Activated T-cell treated with anti-CD3 and anti-CD28 coated beads, Interleukin-2, amount 50 U/mL, for 72 hours (primary cell): ENCODE results near the gene LINS1. TPM values are rescaled to one million over a fixed set of nuclear protein-coding genes. Genes with fewer than 3 reads are reported as not detected.
A peak's percentile ranks its signal among the peaks of the same experiment; 100 is the strongest.

ENCODE experiments used
- ATAC-seq, 2 donors: fragments of 150-1000 bp; cut with Tn5 transposase; replicated peaks in 1 of 2; 2 replicates each; pipeline ENCODE4 v1.10.0; 2021; ENCODE audit warnings: moderate library complexity in 2 of 2, mild to moderate bottlenecking in 1 of 2
- DNase-seq, 2 donors: peaks; one replicate each; pipeline ENCODE4 v3.0.0; 2021 to 2022; ENCODE audit warnings: mixed read lengths in 1 of 2
- H3K27ac Mint-ChIP-seq: one replicate; pipeline ENCODE4 v1.8.0; 2022; ENCODE audit warnings: mild to moderate bottlenecking, moderate library complexity, mixed read lengths
- H3K27me3 Mint-ChIP-seq: one replicate; pipeline ENCODE4 v1.8.0; 2022; ENCODE audit warnings: low read depth, mixed read lengths
- H3K36me3 Mint-ChIP-seq, 2 donors: one replicate each; pipeline ENCODE4 v1.8.0; 2022; ENCODE audit warnings: mixed read lengths in 2 of 2, mild to moderate bottlenecking in 1 of 2; ENCODE audit not compliant: insufficient read depth in 2 of 2
- H3K4me1 Mint-ChIP-seq: one replicate; pipeline ENCODE4 v1.8.0; 2022; ENCODE audit warnings: low read depth, mixed read lengths
- H3K4me3 Mint-ChIP-seq, 2 donors: one replicate each; pipeline ENCODE4 v1.8.0; 2022; ENCODE audit warnings: mild to moderate bottlenecking in 2 of 2, mixed read lengths in 2 of 2, moderate library complexity in 2 of 2
- H3K9me3 Mint-ChIP-seq, 2 donors: one replicate each; pipeline ENCODE4 v1.8.0; 2022; ENCODE audit warnings: mixed read lengths in 2 of 2
- total RNA-seq, 2 donors: library from RNA; stranded (reverse); gene quantifications; one replicate each; pipeline ENCODE4 v1.2.3, GENCODE V29; 2022

LINS1 gene
- total RNA-seq, 2 donors from 2014 or later, result 41.6 to 51.2 TPM

DNA sequence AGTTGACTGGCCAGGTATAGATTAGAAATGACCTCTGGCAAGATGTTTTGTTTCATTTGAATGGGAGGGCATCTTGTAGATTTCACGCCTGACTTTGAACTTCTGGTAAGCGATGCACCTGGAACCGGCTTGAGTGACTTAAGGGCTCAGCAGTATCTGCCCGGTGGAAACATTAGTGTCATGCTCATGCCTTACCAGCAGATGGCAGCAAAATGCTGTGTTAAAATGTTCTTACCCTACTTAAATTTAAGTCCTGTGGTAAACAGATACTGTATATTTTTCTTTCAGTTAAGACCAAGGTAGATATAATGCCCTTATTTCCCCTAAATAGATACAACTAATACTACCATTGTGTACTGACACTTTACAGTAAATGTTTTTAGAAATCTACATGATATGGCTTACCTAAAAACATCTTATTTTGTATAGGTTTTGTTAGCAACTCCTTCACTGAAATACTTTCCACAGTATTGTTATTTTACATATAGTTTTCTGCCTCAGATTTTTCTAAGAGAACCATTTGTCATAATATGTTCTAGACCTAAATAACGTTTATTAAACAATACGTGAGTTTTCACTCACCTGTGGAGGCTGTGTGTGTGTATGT lies 25.9 kb upstream of the LINS1 start:
- DNase-seq (peak; percentile 55 to 66), ATAC-seq (peak; percentile 75 to 78)
- no peaks in the 10 kb centered on the region for H3K27me3 Mint-ChIP-seq
- peaks cover 13% of the 10 kb centered on the region for H3K4me1 Mint-ChIP-seq
- H3K4me3 Mint-ChIP-seq, result no peak overlapping the region
- H3K36me3 Mint-ChIP-seq, result peaks cover 0 to 7% of the 10 kb centered on the region in 2 donors
- H3K27ac Mint-ChIP-seq, result no peak overlapping the region
- H3K9me3 Mint-ChIP-seq, result no peaks in the 10 kb centered on the region

DNA sequence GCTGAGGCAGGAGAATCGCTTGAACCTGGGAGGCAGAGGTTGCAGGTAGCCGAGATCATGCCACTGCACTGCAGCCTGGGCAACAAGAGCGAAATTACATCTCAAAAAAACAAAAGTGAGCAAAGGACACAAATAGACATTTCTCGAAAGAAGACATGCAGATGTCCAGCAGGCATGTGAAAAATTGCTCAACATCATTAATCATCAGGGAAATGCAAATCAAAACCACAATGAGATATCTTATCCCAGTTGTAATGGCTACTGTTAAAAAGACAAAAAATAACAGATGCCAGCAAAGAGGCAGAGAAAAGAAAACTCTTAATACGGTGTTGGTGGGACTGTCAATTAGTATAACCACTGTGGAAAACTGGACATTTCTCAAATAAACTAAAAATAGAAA lies 21.3 kb upstream of the LINS1 start:
- Mint-ChIP-seq H3K4me1 (peaks cover 6% of the 10 kb centered on the region), H3K9me3 (no peaks in the 10 kb centered on the region), H3K27me3 (no peaks in the 10 kb centered on the region), H3K4me3 (no peak overlapping the region), H3K27ac (no peak overlapping the region), H3K36me3 (peaks cover 0 to 19% of the 10 kb centered on the region in 2 donors)
- DNase-seq (no peak), ATAC-seq (no peak)

DNA sequence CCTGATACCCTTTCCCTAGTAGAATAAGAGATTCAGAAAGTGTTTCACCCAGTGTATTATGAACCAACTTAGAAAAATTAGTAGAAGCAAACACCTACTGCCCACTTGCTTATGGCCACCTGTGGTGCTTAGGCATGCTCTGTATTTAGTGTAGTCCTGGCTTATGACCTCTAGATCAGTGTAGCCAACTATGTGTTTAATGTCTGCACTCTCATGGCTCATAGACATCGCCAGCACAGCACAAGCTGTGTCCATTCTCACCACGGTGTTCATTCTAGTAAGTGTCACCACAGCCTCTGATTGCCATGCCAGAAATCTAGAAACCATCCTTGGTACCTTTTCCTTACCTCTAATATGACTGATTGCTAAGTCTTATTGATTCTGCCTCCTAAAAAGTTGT lies 14.7 kb upstream of the LINS1 start:
- Mint-ChIP-seq H3K27me3 (no peaks in the 10 kb centered on the region), H3K4me3 (no peak overlapping the region), H3K36me3 (peaks cover 3 to 31% of the 10 kb centered on the region in 2 donors), H3K9me3 (no peaks in the 10 kb centered on the region), H3K27ac (peak overlapping the region; percentile 26), H3K4me1 (peaks cover 5% of the 10 kb centered on the region)
- no peak for DNase-seq
- no peak for ATAC-seq

DNA sequence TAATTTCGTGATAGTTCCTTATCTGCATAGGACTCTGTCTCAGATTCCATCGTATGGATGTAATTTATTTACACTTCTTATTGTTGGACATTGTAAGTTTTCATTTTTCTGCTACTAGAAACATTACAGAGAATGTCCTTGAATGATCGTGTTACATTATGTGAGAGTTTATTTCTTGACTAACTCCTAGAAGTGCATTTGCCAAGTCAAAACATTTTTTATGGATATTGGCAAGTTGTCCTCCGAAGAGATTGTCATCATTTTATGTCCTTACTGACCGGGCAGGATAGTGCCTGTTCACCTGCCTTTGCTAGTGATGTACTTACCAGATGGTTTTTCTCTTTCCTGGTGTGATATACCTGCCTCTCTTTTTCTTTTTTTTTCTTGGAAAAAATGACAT lies 13.8 kb upstream of the LINS1 start:
- no peak for ATAC-seq
- no peaks in the 10 kb centered on the region for H3K27me3 Mint-ChIP-seq
- peaks cover 3 to 27% of the 10 kb centered on the region in 2 donors for H3K36me3 Mint-ChIP-seq
- no peak overlapping the region for H3K27ac Mint-ChIP-seq
- no peak overlapping the region for H3K4me3 Mint-ChIP-seq
- no peak for DNase-seq
- H3K9me3 Mint-ChIP-seq, result no peaks in the 10 kb centered on the region
- peaks cover 5% of the 10 kb centered on the region for H3K4me1 Mint-ChIP-seq

DNA sequence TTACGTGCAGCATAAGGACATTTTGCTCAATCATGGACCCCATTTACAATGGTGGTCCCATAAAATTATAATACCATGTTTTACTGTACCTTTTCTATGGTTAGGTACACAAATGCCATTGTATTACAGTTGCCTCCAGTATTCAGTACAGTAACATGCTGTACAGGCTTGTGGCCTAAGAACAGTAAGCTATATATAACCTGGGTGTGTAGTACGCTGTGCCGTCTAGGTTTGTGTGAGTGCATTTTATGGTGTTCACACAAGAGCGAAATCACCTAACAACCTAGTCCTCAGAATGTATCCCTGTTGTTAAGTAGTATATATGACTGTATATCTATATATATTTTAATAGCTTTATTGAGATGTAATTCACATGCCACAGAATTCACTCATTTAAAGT lies 12.9 kb upstream of the LINS1 start:
- Mint-ChIP-seq H3K4me1 (peaks cover 5% of the 10 kb centered on the region), H3K36me3 (peaks cover 3 to 22% of the 10 kb centered on the region in 2 donors), H3K9me3 (no peaks in the 10 kb centered on the region), H3K27ac (no peak overlapping the region), H3K4me3 (no peak overlapping the region), H3K27me3 (no peaks in the 10 kb centered on the region)
- DNase-seq (no peak), ATAC-seq (no peak)

DNA sequence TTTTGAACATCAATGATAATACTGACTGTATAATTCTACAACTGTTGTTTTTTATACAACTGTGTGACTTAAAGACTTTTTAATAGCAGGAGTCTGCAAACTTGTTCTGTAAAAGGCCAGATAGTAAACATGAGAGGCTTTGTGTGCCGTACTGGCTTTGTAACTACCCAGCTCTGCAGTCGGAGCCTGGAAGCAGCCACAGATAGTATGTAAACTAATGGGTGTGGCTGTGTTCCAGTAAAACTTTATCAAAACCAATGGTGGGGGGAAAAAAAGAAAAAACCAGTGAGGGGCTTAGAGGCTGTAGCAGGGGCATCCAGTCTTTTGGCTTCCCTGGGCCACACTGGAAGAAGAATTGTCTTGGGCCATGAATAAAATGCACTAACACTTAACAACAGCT lies 12.4 kb upstream of the LINS1 start:
- Mint-ChIP-seq H3K27me3 (no peaks in the 10 kb centered on the region), H3K36me3 (peaks cover 3 to 21% of the 10 kb centered on the region in 2 donors), H3K4me3 (no peak overlapping the region), H3K4me1 (peaks cover 5% of the 10 kb centered on the region), H3K27ac (no peak overlapping the region), H3K9me3 (no peaks in the 10 kb centered on the region)
- DNase-seq (no peak), ATAC-seq (no peak)

DNA sequence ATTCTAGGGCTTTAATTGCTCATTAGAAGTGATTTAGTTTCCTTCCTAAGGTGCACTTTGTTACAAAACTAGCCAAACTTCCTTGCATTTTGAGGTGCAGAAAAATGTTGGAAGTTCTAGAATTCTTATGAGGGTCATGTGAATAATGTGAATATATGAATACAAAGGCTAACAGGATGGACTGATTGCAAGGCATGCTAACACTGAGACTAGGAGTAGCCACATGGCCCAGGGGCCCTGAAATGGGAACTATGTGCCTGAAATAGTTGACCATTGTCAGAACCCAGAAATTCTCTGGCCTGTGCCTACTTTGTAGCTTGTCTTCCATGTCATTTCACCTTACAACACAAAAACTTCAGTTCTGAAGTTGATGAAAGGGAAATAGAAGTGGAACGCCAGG lies 11.2 kb upstream of the LINS1 start:
- ATAC-seq, result no peak
- DNase-seq, result no peak
- Mint-ChIP-seq H3K36me3 (peaks cover 3 to 17% of the 10 kb centered on the region in 2 donors), H3K9me3 (no peaks in the 10 kb centered on the region), H3K27me3 (no peaks in the 10 kb centered on the region), H3K4me3 (no peak overlapping the region), H3K27ac (no peak overlapping the region), H3K4me1 (peaks cover 5% of the 10 kb centered on the region)

DNA sequence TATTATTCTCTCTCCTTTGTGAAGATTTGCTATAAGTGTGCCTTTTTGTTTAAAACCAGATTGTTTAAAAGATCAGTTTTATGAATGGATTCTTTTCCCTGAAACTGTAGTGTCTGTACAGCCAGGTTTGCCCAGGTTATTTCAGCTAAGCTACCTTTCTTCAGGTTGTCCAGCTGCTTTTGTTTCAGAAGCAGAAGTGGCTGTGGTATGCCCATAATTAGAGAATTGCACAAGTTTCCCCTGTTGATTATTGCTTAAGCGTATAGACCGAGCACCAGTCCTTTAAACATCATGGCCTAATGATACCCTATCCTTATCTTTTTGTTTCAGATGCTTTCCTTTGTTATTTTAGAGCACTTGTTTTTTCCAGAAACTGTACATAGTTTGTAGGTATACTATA lies 10.6 kb upstream of the LINS1 start:
- Mint-ChIP-seq H3K27me3 (no peaks in the 10 kb centered on the region), H3K36me3 (peaks cover 5 to 16% of the 10 kb centered on the region in 2 donors), H3K4me1 (peaks cover 5% of the 10 kb centered on the region), H3K9me3 (no peaks in the 10 kb centered on the region), H3K27ac (no peak overlapping the region), H3K4me3 (no peak overlapping the region)
- no peak for DNase-seq
- ATAC-seq, result no peak

DNA sequence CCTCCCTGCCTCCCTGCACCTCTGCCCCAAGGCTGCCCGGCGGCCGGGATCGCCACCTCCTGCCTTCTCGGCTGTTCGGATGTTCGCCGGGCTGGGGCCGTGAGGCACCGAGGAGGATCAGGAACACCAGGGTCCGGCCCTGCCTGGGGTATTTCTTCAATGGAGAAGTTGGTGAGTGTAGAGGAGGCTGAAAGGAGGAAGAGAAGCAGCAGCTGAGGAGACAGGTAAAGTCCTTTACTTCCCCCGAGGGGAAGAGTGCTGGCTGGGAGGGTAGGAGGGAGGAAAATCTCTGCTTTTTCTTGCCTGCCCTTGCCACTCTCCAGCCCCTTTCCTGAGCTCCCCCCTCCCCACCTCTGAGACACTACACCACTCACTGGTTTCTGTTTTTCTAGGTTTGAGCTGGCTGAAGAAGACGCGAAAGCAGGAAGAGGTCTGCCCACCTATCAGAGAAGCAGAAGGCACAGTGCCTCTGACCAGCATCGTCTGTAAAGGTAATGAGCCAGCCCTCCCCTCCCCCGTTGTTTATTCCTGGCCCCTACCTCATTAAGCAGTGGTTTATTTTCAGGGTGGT lies 924 bp upstream of the LINS1 start:
- DNase-seq (peak; percentile 68 to 79), ATAC-seq (peak; percentile 66 to 68)
- peaks cover 41% of the 10 kb centered on the region for H3K4me1 Mint-ChIP-seq
- no peak overlapping the region for H3K4me3 Mint-ChIP-seq
- H3K27ac Mint-ChIP-seq, result peak overlapping the region; percentile 98
- peaks cover 9 to 18% of the 10 kb centered on the region in 2 donors for H3K36me3 Mint-ChIP-seq
- H3K27me3 Mint-ChIP-seq, result no peaks in the 10 kb centered on the region
- no peaks in the 10 kb centered on the region for H3K9me3 Mint-ChIP-seq

DNA sequence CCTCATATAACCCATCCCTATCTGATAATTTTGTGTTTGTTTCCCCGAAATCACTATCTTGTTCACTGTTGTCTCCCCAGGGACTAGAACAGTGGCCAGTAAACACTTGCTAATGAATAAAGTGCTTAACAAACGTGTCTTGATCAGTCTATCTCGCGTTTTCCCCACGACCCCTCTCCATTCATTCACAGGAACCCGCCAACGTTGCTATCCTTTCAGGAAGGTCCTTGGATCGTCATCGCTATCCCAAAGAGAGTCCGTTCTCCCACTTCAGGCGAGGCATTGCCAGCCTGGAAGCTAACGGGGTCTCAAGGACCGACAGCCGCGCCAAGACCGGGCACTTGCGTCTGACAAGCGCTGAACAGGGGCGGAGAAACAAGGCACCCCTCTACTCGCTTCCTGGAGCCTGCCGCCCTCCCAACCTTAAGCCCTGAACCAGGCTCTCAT lies 344 bp downstream of the LINS1 start:
- H3K36me3 Mint-ChIP-seq, result peaks cover 8 to 15% of the 10 kb centered on the region in 2 donors
- H3K9me3 Mint-ChIP-seq, result no peaks in the 10 kb centered on the region
- H3K4me3 Mint-ChIP-seq, result no peak overlapping the region
- no peak overlapping the region for H3K27ac Mint-ChIP-seq
- no peaks in the 10 kb centered on the region for H3K27me3 Mint-ChIP-seq
- DNase-seq (no peak), ATAC-seq (peak in 1 of 2 donors; percentile 9)
- H3K4me1 Mint-ChIP-seq, result peaks cover 34% of the 10 kb centered on the region

DNA sequence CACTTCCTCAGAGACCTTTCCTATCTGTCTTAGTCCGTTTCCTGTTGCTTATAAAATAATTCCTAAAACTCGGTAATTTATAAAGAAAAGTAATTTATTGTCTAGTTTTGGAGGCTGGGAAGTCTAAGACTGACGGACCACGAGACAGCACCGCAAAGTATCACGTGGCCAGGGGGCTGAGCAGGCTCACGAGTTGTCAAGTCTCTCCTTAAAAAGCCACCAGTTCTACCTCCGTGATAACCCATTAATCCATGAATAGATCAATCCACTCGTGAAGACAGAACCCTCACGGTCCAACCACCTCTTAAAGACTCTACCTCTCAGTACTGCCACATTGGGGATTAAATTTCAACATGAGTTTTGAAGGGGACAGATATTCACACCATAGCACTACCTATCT lies 821 bp downstream of the LINS1 start:
- H3K36me3 Mint-ChIP-seq, result peaks cover 8 to 12% of the 10 kb centered on the region in 2 donors
- H3K9me3 Mint-ChIP-seq, result no peaks in the 10 kb centered on the region
- peaks cover 32% of the 10 kb centered on the region for H3K4me1 Mint-ChIP-seq
- DNase-seq, result peak; percentile 43 to 55
- no peak for ATAC-seq
- H3K4me3 Mint-ChIP-seq, result no peak overlapping the region
- H3K27ac Mint-ChIP-seq, result no peak overlapping the region
- H3K27me3 Mint-ChIP-seq, result no peaks in the 10 kb centered on the region

DNA sequence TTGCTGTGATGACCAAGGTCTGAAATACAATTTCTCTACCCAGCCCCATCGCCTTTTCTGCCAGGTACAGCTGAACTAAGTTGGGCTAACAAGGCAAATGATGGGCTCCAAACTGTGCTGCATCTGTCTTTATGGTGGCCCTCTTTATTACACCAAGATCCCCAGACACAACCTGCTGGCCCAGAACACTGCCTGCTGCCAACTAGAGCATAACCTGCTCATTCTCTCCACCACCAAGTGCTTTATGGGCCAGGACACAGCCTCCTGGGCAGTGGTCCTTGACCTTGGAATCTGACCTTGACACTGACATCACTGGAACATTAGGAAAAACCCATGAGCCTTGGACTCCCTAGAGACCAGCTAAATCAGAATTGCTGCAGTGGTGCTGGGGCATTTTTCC lies 3.3 kb downstream of the LINS1 start:
- no peak for ATAC-seq
- no peak for DNase-seq
- Mint-ChIP-seq H3K36me3 (peaks cover 6 to 12% of the 10 kb centered on the region in 2 donors), H3K9me3 (no peaks in the 10 kb centered on the region), H3K27ac (no peak overlapping the region), H3K4me3 (no peak overlapping the region), H3K27me3 (no peaks in the 10 kb centered on the region), H3K4me1 (peaks cover 34% of the 10 kb centered on the region)

DNA sequence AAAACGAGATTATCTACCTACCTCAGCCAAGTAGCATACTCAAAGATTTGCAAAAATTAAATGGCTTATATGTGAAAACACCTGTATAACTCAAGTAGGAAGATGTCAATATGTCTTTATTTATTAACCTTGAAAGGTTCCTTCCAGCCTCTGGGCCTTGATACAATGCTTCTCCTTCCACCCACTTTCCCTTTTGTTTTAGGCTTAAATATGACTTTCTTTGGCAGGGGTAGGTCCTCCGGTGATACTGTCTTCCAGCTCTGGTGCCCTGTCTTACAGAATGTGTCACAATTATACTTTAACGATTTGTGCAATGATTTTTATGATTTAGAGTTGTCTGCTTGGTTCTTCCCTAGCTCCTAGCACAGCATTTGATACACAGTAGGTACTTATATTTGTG lies 4.1 kb downstream of the LINS1 start:
- peak in 1 of 2 donors; percentile 14 for DNase-seq
- Mint-ChIP-seq H3K4me3 (no peak overlapping the region), H3K36me3 (peaks cover 1 to 13% of the 10 kb centered on the region in 2 donors), H3K27ac (peak overlapping the region; percentile 99), H3K4me1 (peaks cover 36% of the 10 kb centered on the region), H3K27me3 (no peaks in the 10 kb centered on the region), H3K9me3 (no peaks in the 10 kb centered on the region)
- no peak for ATAC-seq

DNA sequence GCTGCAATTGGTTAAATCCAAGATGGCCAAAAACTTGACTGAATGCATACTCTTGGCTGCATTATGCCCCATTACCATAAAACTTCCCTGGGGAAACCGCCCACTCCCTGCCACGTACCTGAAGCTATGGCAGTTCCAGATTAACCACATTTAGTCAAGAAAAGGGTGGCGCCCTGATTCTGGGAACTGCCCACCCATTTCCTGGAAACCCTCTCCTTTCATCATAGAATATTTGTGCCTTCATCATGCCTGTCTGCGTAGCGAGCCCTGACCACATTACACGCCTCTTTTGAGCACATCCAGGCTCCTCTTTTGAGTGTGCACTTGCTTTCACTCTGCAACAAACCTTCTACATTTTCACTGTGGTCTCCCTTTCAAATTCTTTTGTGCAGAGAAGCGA lies 5.2 kb downstream of the LINS1 start:
- Mint-ChIP-seq H3K9me3 (no peaks in the 10 kb centered on the region), H3K36me3 (peaks cover 4 to 15% of the 10 kb centered on the region in 2 donors), H3K27me3 (no peaks in the 10 kb centered on the region), H3K4me1 (peaks cover 46% of the 10 kb centered on the region), H3K27ac (peak overlapping the region; percentile 99), H3K4me3 (no peak overlapping the region)
- ATAC-seq (peak; percentile 88 to 90), DNase-seq (peak; percentile 95)
